ENCODE data around the gene STIP1. TPM values are rescaled to one million over a fixed set of nuclear protein-coding genes. Genes with fewer than 3 reads are reported as not detected.

Gene STIP1
- total RNA-seq, 1 donor from 2014 or later = 113 TPM

- no peak for DNase-seq (ENCODE audit: low spot score)
Measured at GRCh38 chr11:64196626-64197025, 10.7 kb downstream of the STIP1 start.

GRCh38 chr11:64198511-64198910 is 12.5 kb downstream of the STIP1 start:
- DNase-seq (ENCODE audit: low spot score) = no peak

- no peak for DNase-seq (ENCODE audit: low spot score)
Measured at GRCh38 chr11:64201543-64201942, 15.6 kb downstream of the STIP1 start.

GRCh38 chr11:64202992-64203391 is 17.0 kb downstream of the STIP1 start:
- DNase-seq (ENCODE audit: low spot score) = no peak

GRCh38 chr11:64203421-64204079 is 17.6 kb downstream of the STIP1 start:
- no peak for DNase-seq (ENCODE audit: low spot score)

GRCh38 chr11:64204080-64204440 is 18.1 kb downstream of the STIP1 start:
- no peak for DNase-seq (ENCODE audit: low spot score)

GRCh38 chr11:64204464-64204989 is 18.6 kb downstream of the STIP1 start:
- no peak for DNase-seq (ENCODE audit: low spot score)

GRCh38 chr11:64206457-64207255 is 20.7 kb downstream of the STIP1 start, which contains the start of gene FERMT3:
Gene FERMT3 (plus strand): TSS chr11:64206721. CDS start chr11:64207365, 644 bp downstream.
- DNase-seq (ENCODE audit: low spot score) = no peak

GRCh38 chr11:64207256-64208085 is 21.5 kb downstream of the STIP1 start:
- no peak for DNase-seq (ENCODE audit: low spot score)

- no peak for DNase-seq (ENCODE audit: low spot score)
Measured at GRCh38 chr11:64208086-64208795, 22.3 kb downstream of the STIP1 start.

- DNase-seq (ENCODE audit: low spot score) = no peak
Measured at GRCh38 chr11:64208796-64209562, 23.0 kb downstream of the STIP1 start.

GRCh38 chr11:64209563-64209843 is 23.5 kb downstream of the STIP1 start:
- DNase-seq (ENCODE audit: low spot score) = no peak

GRCh38 chr11:64210301-64211020 is 24.5 kb downstream of the STIP1 start:
- DNase-seq (ENCODE audit: low spot score) = no peak

- no peak for DNase-seq (ENCODE audit: low spot score)
Measured at GRCh38 chr11:64211181-64211872, 25.4 kb downstream of the STIP1 start.

GRCh38 chr11:64216879-64217278 is 30.9 kb downstream of the STIP1 start:
- DNase-seq (ENCODE audit: low spot score) = no peak

- no peak for DNase-seq (ENCODE audit: low spot score)
Measured at GRCh38 chr11:64218628-64219353, 32.8 kb downstream of the STIP1 start.

- no peak for DNase-seq (ENCODE audit: low spot score)
Measured at GRCh38 chr11:64219354-64219684, 33.3 kb downstream of the STIP1 start.

- no peak for DNase-seq (ENCODE audit: low spot score)
Measured at GRCh38 chr11:64219755-64220154, 33.8 kb downstream of the STIP1 start.

- no peak for DNase-seq (ENCODE audit: low spot score)
Measured at GRCh38 chr11:64220271-64220670, 34.3 kb downstream of the STIP1 start.
